Caco-2 (cell line): ENCODE measurements around the gene PHACTR2. TPM values are rescaled to one million over a fixed set of nuclear protein-coding genes. Genes with fewer than 3 reads are reported as not detected.
A peak's percentile ranks its signal among the peaks of the same experiment; 100 is the strongest.

Source experiments
- BruUV-seq: library from RNA; stranded (reverse); fragments of 400-500 nt; replicated peaks from 2 replicates; lab custom pipeline; 2021; lab: Mats Ljungman, UMichigan
- CTCF ChIA-PET: fragments of 300-600 bp; sonication (Branson Sonifier 250); formaldehyde crosslinking; loops from one replicate; lab custom pipeline; 2022; ENCODE audit warnings: antibody characterized with exemption; lab: Charles Lee
- POLR2A ChIA-PET: fragments of 300-600 bp; sonication (Branson Sonifier 250); formaldehyde crosslinking; loops from one replicate; lab custom pipeline; 2022; ENCODE audit warnings: antibody characterized with exemption; lab: Charles Lee
- DNase-seq, 2 experiments: peaks; one replicate each; pipeline versions ENCODE4 v3.0.0 to v3.0.0-alpha.2; 2020 to 2022
- H3K27me3 ChIP-seq: replicated peaks from 2 replicates; pipeline ENCODE4 v1.6.0; 2011; ENCODE audit warnings: low read length; ENCODE audit not compliant: control insufficient read depth, insufficient read depth
- H3K36me3 ChIP-seq: 2 replicates; pipeline ENCODE4 v1.5.1; 2011; ENCODE audit warnings: low read length; ENCODE audit not compliant: control insufficient read depth, insufficient read depth
- H3K4me1 ChIP-seq: fragments of 250-450 bp; sonication (Bioruptor Pico); 2 replicates; pipeline ENCODE4 v1.5.1; 2020; ENCODE audit warnings: mild to moderate bottlenecking
- H3K4me3 ChIP-seq: 2 replicates; pipeline ENCODE4 v1.5.1; 2011; ENCODE audit warnings: low read depth, mild to moderate bottlenecking, control low read depth, low read length
- H3K9me3 ChIP-seq: fragments of 250-450 bp; sonication (Bioruptor Pico); 2 replicates; pipeline ENCODE4 v1.5.1; 2020; ENCODE audit warnings: mild to moderate bottlenecking, moderate library complexity
- H3K27ac Mint-ChIP-seq: one replicate; pipeline ENCODE4 v1.8.0; 2022; ENCODE audit warnings: mixed read lengths; ENCODE audit not compliant: unreplicated experiment
- H3K27me3 Mint-ChIP-seq: one replicate; pipeline ENCODE4 v1.8.0; 2022; ENCODE audit warnings: mixed read lengths; ENCODE audit not compliant: insufficient read depth, unreplicated experiment
- H3K36me3 Mint-ChIP-seq: one replicate; pipeline ENCODE4 v1.8.0; 2022; ENCODE audit warnings: mild to moderate bottlenecking, mixed read lengths; ENCODE audit not compliant: insufficient read depth, unreplicated experiment
- H3K4me1 Mint-ChIP-seq: one replicate; pipeline ENCODE4 v1.8.0; 2022; ENCODE audit warnings: low read depth, mixed read lengths; ENCODE audit not compliant: unreplicated experiment
- H3K4me3 Mint-ChIP-seq: one replicate; pipeline ENCODE4 v1.8.0; 2022; ENCODE audit warnings: mild to moderate bottlenecking, moderate library complexity, mixed read lengths; ENCODE audit not compliant: unreplicated experiment
- H3K9me3 Mint-ChIP-seq: one replicate; pipeline ENCODE4 v1.8.0; 2022; ENCODE audit warnings: mixed read lengths; ENCODE audit not compliant: unreplicated experiment
- CTCF ChIP-seq, 2 experiments: fragments of 200-600 bp in 1 of 2; IDR thresholded peaks; 1 replicate in 1 of 2; 2 replicates in 1 of 2; pipeline versions ENCODE4 v1.5.1 to v1.8.0; 2011 to 2022; ENCODE audit warnings: antibody characterized with exemption in 1 of 2, control low read depth in 1 of 2, inconsistent platforms in 1 of 2, low read depth in 1 of 2, low read length in 1 of 2, mild to moderate bottlenecking in 1 of 2, moderate library complexity in 1 of 2; ENCODE audit not compliant: insufficient read depth in 1 of 2, severe bottlenecking in 1 of 2, unreplicated experiment in 1 of 2
- intact Hi-C: fragments of 100-400 bp; cut with micrococcal nuclease; formaldehyde crosslinking; loops from one replicate; pipeline ENCODE4 v1.10.0; 2022; ENCODE audit not compliant: unreplicated experiment
- total RNA-seq: library from RNA; stranded (reverse); gene quantifications from 2 replicates; pipeline ENCODE4 v1.2.3, GENCODE V29; 2022

PHACTR2 gene
- total RNA-seq, 1 experiment from 2014 or later, result 100 TPM

- no TSS peak for BruUV-seq
- Histone ChIP-seq H3K4me1 (no peaks in the 10 kb centered on the region), H3K36me3 (no peaks in the 10 kb centered on the region), H3K27me3 (no peaks in the 10 kb centered on the region), H3K9me3 (no peaks in the 10 kb centered on the region), H3K4me3 (no peak overlapping the region)
- Mint-ChIP-seq H3K36me3 (peaks cover 55% of the 10 kb centered on the region), H3K27me3 (no peaks in the 10 kb centered on the region), H3K9me3 (no peaks in the 10 kb centered on the region), H3K27ac (no peak overlapping the region), H3K4me3 (no peak overlapping the region), H3K4me1 (peaks cover 8% of the 10 kb centered on the region)
- DNase-seq, result peak in 1 of 2 experiments; percentile 43
- intact Hi-C loops, result no loop called here
- CTCF ChIA-PET, result no interaction called here
- POLR2A ChIA-PET, result no interaction called here
- TF ChIP-seq CTCF (IDR thresholded peaks at IDR 0.05; ENCODE audit: insufficient read depth in 1 of 2, low read depth in 1 of 2, low read length in 1 of 2, severe bottlenecking in 1 of 2, unreplicated experiment in 1 of 2), result no peak
Measured at GRCh38 chr6:143774347-143774746, 96.6 kb downstream of the PHACTR2 start.

GRCh38 chr6:143775336-143775735, 97.6 kb downstream of the PHACTR2 start:
- Histone ChIP-seq H3K4me1 (no peaks in the 10 kb centered on the region), H3K4me3 (no peak overlapping the region), H3K36me3 (no peaks in the 10 kb centered on the region), H3K27me3 (no peaks in the 10 kb centered on the region), H3K9me3 (no peaks in the 10 kb centered on the region)
- no TSS peak for BruUV-seq
- no peak for TF ChIP-seq CTCF (IDR thresholded peaks at IDR 0.05; ENCODE audit: insufficient read depth in 1 of 2, low read depth in 1 of 2, low read length in 1 of 2, severe bottlenecking in 1 of 2, unreplicated experiment in 1 of 2)
- Mint-ChIP-seq H3K27ac (no peak overlapping the region), H3K4me1 (peaks cover 8% of the 10 kb centered on the region), H3K27me3 (no peaks in the 10 kb centered on the region), H3K4me3 (no peak overlapping the region), H3K9me3 (no peaks in the 10 kb centered on the region), H3K36me3 (peaks cover 54% of the 10 kb centered on the region)
- CTCF ChIA-PET, result no interaction called here
- intact Hi-C loops, result no loop called here
- POLR2A ChIA-PET, result no interaction called here
- no peak for DNase-seq

- no peak for DNase-seq
- Mint-ChIP-seq H3K9me3 (no peaks in the 10 kb centered on the region), H3K27me3 (no peaks in the 10 kb centered on the region), H3K4me3 (no peak overlapping the region), H3K36me3 (peaks cover 55% of the 10 kb centered on the region), H3K4me1 (peaks cover under 1% of the 10 kb centered on the region), H3K27ac (no peak overlapping the region)
- no peaks in the 10 kb centered on the region for H3K4me1 ChIP-seq
- CTCF ChIA-PET, result no interaction called here
- H3K4me3 ChIP-seq, result no peak overlapping the region
- no TSS peak for BruUV-seq
- no peaks in the 10 kb centered on the region; the same call in 1 of the 2 replicates for H3K9me3 ChIP-seq
- H3K27me3 ChIP-seq, result no peaks in the 10 kb centered on the region
- H3K36me3 ChIP-seq, result no peaks in the 10 kb centered on the region
- TF ChIP-seq CTCF (IDR thresholded peaks at IDR 0.05; ENCODE audit: insufficient read depth in 1 of 2, low read depth in 1 of 2, low read length in 1 of 2, severe bottlenecking in 1 of 2, unreplicated experiment in 1 of 2), result no peak
- intact Hi-C loops, result no loop called here
- POLR2A ChIA-PET, result no interaction called here
Measured at GRCh38 chr6:143778926-143779325, 101.2 kb downstream of the PHACTR2 start.
